GM12878 (cell line): ENCODE measurements around the gene SECISBP2.

ENCODE experiments used
- CEBPB ChIP-seq, 2 experiments: fragments of 150-350 bp in 1 of 2; IDR thresholded peaks; 2 replicates each; pipeline ENCODE4 v1.6.1; 2012 to 2014; ENCODE audit warnings: low read depth in 2 of 2, low read length in 2 of 2, borderline replicate concordance in 1 of 2, inconsistent platforms in 1 of 2
- ESRRA ChIP-seq: IDR thresholded peaks from 2 replicates; pipeline ENCODE4 v1.6.1; 2012; ENCODE audit warnings: mild to moderate bottlenecking, low read length, improper control_type of control experiment
- MYC ChIP-seq: IDR thresholded peaks from 2 replicates; pipeline ENCODE4 v1.6.1; 2011; ENCODE audit warnings: mild to moderate bottlenecking, low read length, moderate library complexity, inconsistent platforms; ENCODE audit not compliant: insufficient read depth, insufficient replicate concordance, insufficient read length, severe bottlenecking
- RAD21 ChIP-seq: IDR thresholded peaks from 2 replicates; pipeline ENCODE4 v1.6.1; 2011; ENCODE audit warnings: mild to moderate bottlenecking, low read depth, low read length, moderate library complexity; ENCODE audit not compliant: insufficient read depth
- SPI1 ChIP-seq: IDR thresholded peaks from 2 replicates; pipeline ENCODE4 v1.6.1; 2011; ENCODE audit warnings: low read depth, mild to moderate bottlenecking, low read length, moderate library complexity, borderline replicate concordance; ENCODE audit not compliant: insufficient read depth
- TF ChIP-seq, protein P1 (sequence below), 3 experiments: IDR thresholded peaks in 2 of 3; conservative IDR thresholded peaks in 1 of 3; 2 replicates each; pipeline ENCODE4 v1.5.1; 2011; ENCODE audit warnings: low read depth in 3 of 3, low read length in 3 of 3, mild to moderate bottlenecking in 3 of 3, control low read depth in 2 of 3, moderate library complexity in 2 of 3, inconsistent platforms in 1 of 3, mixed read lengths in 1 of 3; ENCODE audit not compliant: control insufficient read depth in 2 of 3, insufficient read depth in 1 of 3; ENCODE audit errors: extremely low read depth in 1 of 3
- TF ChIP-seq, protein P2 (sequence below): IDR thresholded peaks from 2 replicates; pipeline ENCODE4 v1.6.1; 2012; ENCODE audit warnings: mild to moderate bottlenecking, low read depth, low read length

DNA sequence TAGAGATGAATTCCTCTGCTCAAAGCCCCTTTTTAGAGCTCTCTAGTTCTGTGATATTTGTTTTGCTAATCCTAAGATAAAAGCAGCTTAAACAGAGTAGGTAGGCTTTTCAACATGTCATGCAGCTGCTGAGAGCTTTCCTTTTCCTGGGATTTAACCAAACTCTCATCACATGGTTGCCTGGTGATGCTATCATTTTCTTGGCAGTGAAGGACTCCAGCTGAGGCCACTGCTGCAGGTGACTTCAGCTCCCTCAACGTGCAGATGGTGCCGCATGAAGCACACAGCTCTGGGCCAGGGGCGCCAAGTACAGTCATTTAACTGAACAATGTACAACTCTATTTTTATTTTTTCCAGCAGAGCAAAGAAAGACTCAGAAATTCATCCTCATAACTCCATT lies 42.2 kb downstream of the SECISBP2 start:
- TF ChIP-seq, protein P1, sequence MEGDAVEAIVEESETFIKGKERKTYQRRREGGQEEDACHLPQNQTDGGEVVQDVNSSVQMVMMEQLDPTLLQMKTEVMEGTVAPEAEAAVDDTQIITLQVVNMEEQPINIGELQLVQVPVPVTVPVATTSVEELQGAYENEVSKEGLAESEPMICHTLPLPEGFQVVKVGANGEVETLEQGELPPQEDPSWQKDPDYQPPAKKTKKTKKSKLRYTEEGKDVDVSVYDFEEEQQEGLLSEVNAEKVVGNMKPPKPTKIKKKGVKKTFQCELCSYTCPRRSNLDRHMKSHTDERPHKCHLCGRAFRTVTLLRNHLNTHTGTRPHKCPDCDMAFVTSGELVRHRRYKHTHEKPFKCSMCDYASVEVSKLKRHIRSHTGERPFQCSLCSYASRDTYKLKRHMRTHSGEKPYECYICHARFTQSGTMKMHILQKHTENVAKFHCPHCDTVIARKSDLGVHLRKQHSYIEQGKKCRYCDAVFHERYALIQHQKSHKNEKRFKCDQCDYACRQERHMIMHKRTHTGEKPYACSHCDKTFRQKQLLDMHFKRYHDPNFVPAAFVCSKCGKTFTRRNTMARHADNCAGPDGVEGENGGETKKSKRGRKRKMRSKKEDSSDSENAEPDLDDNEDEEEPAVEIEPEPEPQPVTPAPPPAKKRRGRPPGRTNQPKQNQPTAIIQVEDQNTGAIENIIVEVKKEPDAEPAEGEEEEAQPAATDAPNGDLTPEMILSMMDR (IDR thresholded peaks at IDR 0.05 in 2 of 3, conservative IDR thresholded peaks at IDR 0.05 in 1 of 3; ENCODE audit: control insufficient read depth in 2 of 3, extremely low read depth in 1 of 3, insufficient read depth in 1 of 3, low read depth in 3 of 3, low read length in 3 of 3) = no peak
- TF ChIP-seq, protein P2, sequence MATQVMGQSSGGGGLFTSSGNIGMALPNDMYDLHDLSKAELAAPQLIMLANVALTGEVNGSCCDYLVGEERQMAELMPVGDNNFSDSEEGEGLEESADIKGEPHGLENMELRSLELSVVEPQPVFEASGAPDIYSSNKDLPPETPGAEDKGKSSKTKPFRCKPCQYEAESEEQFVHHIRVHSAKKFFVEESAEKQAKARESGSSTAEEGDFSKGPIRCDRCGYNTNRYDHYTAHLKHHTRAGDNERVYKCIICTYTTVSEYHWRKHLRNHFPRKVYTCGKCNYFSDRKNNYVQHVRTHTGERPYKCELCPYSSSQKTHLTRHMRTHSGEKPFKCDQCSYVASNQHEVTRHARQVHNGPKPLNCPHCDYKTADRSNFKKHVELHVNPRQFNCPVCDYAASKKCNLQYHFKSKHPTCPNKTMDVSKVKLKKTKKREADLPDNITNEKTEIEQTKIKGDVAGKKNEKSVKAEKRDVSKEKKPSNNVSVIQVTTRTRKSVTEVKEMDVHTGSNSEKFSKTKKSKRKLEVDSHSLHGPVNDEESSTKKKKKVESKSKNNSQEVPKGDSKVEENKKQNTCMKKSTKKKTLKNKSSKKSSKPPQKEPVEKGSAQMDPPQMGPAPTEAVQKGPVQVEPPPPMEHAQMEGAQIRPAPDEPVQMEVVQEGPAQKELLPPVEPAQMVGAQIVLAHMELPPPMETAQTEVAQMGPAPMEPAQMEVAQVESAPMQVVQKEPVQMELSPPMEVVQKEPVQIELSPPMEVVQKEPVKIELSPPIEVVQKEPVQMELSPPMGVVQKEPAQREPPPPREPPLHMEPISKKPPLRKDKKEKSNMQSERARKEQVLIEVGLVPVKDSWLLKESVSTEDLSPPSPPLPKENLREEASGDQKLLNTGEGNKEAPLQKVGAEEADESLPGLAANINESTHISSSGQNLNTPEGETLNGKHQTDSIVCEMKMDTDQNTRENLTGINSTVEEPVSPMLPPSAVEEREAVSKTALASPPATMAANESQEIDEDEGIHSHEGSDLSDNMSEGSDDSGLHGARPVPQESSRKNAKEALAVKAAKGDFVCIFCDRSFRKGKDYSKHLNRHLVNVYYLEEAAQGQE = no peak
- TF ChIP-seq SPI1 (no peak), RAD21 (no peak), ESRRA (no peak), CEBPB (IDR thresholded peaks at IDR 0.05; ENCODE audit: borderline replicate concordance in 1 of 2, low read depth in 2 of 2, low read length in 2 of 2) (no peak), MYC (no peak)
